ENCODE measurements around the gene TAF9B.
A peak's percentile ranks its signal among the peaks of the same experiment; 100 is the strongest.
"Not testable (repeated sequence)": the region's sequence is repeated elsewhere in the genome, so short reads cannot be mapped to it uniquely, and the experiment has no call there.

The TAF9B gene

GRCh38 chrX:78139160-78140123, at the start of gene TAF9B:
TAF9B (minus strand) TSS chrX:78139650; CDS start chrX:78139611, 39 bp downstream.
- DNase-seq: peak; percentile 85

GRCh38 chrX:78182881-78183280, 43.4 kb upstream of the TAF9B start:
- DNase-seq: no peak

- no peak for DNase-seq
Observed at GRCh38 chrX:78181307-78181706, 41.9 kb upstream of the TAF9B start.

DNA sequence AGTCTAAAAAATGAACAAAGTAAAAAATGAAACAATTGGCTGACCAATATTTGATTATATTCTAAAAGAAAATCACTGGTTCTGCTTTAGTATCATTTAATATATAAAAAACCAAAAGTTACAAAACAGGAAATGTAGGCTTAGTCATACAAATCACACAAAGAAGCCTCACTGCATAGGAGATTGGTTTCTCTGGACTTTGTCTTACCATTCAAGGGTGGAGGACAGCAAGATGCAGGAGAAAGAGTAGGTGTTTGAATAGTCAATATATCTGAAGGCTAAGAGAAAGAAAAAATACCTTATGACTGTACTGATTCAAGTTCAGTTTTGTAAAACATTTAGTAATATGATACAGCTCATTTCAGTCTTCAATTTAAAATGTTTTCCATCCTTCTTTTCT, 28.6 kb upstream of the TAF9B start:
- no peak for DNase-seq

DNA sequence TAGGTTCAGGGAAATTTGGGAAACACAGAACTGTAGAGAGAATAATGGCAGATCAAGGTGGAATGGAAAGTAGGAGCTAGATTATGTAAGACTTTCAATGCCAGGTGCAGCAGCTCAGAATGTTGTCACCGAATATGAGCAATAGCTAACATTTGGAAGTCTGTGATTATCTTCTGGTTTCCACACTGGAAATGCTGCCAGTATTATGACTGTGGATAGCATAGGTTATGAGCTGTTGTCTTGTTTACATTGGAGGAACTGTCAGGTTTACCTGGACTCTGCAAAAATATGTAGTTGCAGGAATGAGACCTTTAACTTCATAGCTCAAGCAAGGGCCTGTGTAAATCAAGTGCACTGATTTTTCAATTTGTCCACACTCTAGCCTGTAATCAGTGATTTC, 26.0 kb upstream of the TAF9B start:
- no peak for DNase-seq

DNA sequence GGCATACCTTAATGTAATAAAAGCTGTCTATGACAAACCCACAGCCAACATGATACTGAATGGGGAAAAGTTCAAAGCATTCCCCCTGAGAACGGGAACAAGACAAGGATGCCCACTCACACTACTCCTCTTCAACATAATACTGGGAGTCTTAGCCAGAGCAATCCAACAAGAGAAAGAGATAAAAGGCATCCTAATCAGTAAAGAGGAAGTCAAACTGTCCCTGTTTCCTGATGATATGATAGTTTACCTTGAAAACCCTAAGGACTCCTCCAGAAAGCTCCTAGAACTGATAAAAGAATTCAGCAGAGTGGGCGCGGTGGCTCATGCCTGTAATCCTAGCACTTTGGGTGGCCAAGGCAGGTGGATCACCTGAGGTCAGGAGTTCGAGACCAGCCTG, 23.7 kb upstream of the TAF9B start:
- not testable (repeated sequence) for DNase-seq

DNA sequence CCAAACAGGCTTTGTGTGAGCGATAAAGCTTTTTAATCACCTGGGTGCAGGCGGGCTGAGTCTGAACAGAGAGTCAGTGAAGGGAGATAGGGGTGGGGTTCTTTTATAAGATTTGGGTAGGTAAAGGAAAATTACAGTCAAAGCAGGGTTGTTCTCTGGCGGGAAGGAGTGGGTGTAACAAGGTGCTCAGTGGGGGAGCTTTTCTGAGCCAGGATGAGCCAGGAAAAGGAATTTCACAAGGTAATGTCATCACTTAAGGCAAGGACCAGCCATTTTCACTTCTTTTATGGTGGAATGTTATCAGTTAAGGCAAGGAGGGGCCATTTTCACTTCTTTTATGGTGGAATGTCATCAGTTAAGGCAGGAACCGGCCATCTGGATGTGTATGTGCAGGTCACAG, 21.3 kb upstream of the TAF9B start:
- DNase-seq: not testable (repeated sequence)

DNA sequence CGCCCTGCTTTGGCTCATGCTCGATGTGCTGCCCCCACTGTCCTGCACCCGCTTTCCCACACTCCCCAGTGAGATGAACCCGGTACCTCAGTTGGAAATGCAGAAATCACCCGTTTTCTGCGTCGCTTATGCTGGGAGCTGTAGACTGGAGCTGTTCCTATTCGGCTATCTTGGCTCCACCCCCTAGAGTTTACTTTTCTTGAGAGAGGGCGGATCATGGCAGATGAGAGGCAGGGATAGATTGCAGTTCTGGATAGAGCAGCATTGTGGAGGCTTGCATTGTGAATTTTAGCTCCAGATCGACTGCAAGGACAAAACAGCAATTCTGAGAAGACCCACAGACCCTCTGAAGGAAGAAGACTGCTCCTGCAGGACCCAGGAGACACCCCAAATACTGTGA, 18.4 kb upstream of the TAF9B start:
- DNase-seq: not testable (repeated sequence)

DNA sequence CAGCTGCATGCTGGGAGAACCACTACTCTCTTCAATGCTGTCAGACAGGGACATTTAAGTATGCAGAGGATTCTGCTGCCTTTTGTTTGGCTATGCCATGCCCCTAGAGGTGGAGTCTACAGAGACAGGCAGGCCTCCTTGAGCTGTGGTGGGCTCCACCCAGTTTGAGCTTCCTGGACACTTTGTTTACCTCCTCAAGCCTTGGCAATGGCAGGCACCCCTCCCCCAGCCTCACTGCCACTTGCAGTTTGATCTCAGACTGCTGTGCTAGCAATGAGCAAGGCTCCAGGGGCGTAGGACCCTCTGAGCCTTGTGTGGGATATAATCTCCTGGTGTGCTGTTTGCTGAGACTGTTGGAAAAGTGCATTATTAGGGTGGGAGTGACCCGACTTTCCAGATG, 17.9 kb upstream of the TAF9B start:
- not testable (repeated sequence) for DNase-seq

DNA sequence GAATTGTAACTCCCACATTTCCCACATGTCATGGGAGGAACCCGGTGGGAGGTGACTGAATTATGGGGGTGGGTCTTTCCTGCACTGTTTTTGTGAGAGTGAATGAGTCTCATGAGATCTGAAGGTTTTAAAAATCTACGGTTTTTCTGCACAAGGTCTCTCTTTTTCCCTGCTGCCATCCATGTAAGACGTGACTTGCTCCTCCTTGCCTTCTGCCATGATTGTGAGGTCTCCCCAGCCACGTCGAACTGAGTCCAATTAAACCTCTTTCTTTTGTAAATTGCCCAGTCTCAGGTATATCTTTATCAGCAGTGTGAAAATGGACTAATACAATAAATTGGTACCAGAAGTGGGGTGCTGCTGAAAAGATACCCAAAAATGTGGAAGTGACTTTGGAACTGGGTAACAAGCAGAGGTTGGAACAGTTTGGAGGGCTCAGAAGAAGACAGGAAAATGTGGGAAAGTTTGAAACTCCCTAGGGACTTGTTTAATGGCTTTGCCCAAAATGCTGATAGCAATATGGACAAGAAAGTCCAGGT, 7.6 kb upstream of the TAF9B start:
- DNase-seq: not testable (repeated sequence)

- DNase-seq: no peak
Observed at GRCh38 chrX:78140206-78140605, 756 bp upstream of the TAF9B start.

DNA sequence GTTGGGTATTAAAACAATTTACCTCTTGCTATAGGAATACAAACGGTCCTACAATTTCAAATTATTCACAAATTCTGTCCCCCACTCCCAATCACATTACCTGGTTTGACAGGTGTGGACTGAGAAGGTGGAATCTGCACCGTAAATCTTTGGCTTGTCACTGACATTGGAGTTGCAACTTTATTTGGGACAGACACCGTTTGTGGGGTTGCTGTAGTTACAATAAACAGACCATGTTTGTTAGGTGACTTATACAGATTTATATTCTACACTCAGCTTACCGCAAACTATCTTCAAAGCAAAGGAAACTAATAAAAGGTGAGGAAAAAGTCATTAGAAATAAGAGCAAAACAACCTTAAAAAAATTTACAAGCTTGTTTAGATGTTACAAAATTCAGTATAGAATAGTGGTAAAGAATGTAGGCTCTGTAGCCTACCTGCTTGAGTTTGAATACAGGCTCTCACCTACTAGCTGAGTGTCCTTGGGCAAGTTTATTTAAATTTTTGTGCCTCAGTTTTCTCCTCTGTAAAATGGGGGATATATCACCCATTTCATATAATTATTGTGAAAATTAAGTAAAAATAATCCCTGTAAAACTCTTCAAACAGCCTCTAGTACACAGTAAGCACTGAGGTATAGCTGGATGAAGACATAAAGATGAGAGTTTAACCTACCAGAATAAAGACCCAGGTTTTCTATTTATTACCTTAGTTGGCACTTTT, 6.1 kb downstream of the TAF9B start:
- no peak for DNase-seq

DNA sequence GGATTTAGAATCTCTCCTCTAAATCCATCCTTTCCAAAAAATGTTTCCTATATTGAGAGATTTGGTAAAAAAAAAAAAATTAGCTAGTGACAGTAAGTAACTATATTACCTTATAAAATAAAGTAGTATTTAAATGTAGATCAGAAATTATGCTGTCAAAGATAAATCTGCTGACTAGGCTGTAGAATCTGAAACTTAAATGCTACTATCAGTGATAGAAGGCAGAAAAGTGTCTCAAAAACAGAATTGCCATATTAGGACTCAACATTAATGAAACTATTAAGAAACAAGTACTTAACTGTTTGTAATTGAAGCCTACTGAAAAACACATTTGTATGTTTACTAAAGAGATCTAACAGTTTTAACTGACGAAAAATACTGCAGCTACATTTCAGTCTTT, 8.3 kb downstream of the TAF9B start:
- no peak for DNase-seq

GRCh38 chrX:78130396-78130795, 9.1 kb downstream of the TAF9B start:
- DNase-seq: no peak

- DNase-seq: no peak
Observed at GRCh38 chrX:78129714-78130113, 9.7 kb downstream of the TAF9B start.

DNA sequence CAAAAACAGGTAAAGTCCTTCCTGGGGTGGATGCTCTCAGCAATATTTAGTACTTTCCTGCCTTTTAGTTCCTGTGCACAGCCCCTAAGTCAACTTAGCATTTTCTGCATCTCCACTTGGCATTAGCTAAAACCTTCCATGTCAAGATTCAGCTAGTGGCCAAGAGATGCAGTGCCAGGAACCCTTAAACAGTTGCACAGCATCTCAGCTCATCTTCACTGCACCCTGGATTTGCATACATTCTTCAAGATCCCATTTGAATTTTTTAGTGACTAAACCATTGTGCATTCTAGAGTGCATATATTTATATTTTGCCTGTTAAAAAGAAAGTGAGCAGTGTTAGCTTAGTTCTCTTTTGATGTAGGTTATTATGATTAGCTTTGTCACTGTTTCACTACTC, 13.7 kb downstream of the TAF9B start:
- not testable (repeated sequence) for DNase-seq

GRCh38 chrX:78125148-78125547, 14.3 kb downstream of the TAF9B start:
- no peak for DNase-seq

- no peak for DNase-seq
Observed at GRCh38 chrX:78124307-78124706, 15.1 kb downstream of the TAF9B start.

DNA sequence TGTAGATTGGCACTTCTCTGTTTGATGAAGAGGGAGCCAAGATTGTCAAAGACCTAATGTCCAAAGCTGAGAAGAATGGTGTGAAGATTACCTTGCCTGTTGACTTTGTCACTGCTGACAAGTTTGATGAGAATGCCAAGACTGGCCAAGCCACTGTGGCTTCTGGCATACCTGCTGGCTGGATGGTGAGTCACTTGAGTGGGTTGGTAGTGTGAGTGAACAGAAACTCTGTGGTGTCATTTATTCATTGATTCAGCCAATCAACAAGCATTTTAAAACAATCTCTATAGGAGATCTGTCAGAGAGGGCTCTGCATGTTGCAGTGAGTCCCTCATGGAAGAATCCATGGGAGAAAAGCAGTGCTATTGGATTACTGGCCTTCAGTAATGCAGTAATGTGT, 16.3 kb downstream of the TAF9B start:
- DNase-seq: peak; percentile 42

DNA sequence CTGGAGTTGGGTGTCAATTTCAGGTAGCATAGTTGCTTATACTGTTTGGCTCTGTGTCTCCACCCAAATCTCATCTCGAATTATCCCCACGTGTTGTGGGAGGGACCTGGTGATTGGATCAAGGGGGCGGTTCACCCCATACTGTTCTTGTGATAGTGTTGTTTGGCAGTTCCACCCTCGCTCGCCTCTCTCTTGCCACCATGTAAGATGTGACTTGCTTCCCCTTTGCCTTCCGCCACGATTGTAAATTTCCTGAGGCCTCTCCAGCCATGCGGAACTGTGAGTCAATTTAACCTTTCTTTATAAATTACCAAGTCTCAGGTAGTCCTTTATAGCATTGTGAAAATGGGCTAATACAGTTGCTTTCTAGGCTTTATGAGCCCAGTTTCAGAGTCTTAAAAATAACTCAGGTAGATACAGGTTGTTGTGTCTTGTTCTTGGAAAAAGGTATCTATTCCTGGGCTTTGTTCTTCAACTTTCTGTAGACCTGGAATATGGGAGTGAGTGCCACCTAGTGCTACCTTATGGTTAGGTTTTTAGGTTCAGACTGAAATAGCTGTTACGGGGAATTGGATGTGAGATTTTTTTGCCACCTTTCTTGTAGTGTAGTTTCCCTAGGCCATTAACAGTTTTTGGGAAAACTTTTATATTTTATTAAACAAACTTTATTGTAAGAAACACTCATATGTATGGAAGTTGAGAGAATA, 19.8 kb downstream of the TAF9B start:
- DNase-seq: no peak

DNA sequence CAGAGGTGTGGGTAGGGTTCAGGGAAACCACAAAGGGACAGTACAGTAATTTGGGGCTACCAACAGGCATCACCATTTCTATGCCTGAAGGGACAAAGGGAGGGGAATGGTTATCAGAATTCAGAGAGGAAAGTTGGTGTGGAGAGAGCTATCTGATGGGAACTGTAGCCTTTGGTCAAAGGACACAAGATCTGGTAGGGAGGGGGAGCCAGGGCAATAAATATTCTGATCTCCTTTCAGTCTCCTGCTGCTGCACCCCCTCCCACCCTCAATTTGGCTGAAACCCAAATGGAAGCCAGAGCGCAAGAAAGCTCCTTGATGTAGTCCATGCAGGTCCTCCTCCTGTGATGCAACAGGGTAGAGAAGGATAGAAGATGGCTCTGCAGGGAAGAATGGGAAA, 20.8 kb downstream of the TAF9B start:
- no peak for DNase-seq

- no peak for DNase-seq
Observed at GRCh38 chrX:78116766-78117165, 22.7 kb downstream of the TAF9B start.

GRCh38 chrX:78116365-78116764, 23.1 kb downstream of the TAF9B start:
- no peak for DNase-seq

All from stimulated activated CD4-positive, alpha-beta T cell treated with anti-CD3 and anti-CD28 coated beads, Interleukin-1b, Interleukin-23, amount 100 ng/mL, for 48 hours (primary cell).